Measurements from ENCODE around the gene PITPNC1. TPM values are rescaled to one million over a fixed set of nuclear protein-coding genes. Genes with fewer than 3 reads are reported as not detected.

The PITPNC1 gene
- total RNA-seq, 1 donor from 2014 or later: 5.4 TPM

- DNase-seq (ENCODE audit: low spot score): no peak
- Mint-ChIP-seq H3K9me3 (ENCODE audit: low read depth) (peaks cover 17% of the 10 kb centered on the region), H3K27ac (ENCODE audit: unreplicated experiment) (no peak overlapping the region), H3K4me3 (ENCODE audit: unreplicated experiment) (no peak overlapping the region), H3K27me3 (ENCODE audit: low read depth) (peaks cover 1% of the 10 kb centered on the region), H3K36me3 (ENCODE audit: low read depth) (peaks cover 7% of the 10 kb centered on the region), H3K4me1 (ENCODE audit: low read depth) (no peaks in the 10 kb centered on the region)
- no peak for TF ChIP-seq CTCF (IDR thresholded peaks at IDR 0.05)
Observed at GRCh38 chr17:67459985-67460384, 82.9 kb downstream of the PITPNC1 start.

- Mint-ChIP-seq H3K4me1 (ENCODE audit: low read depth) (no peaks in the 10 kb centered on the region), H3K9me3 (ENCODE audit: low read depth) (peaks cover 17% of the 10 kb centered on the region), H3K36me3 (ENCODE audit: low read depth) (peaks cover 7% of the 10 kb centered on the region), H3K27me3 (ENCODE audit: low read depth) (peaks cover 1% of the 10 kb centered on the region), H3K4me3 (ENCODE audit: unreplicated experiment) (no peak overlapping the region), H3K27ac (ENCODE audit: unreplicated experiment) (no peak overlapping the region)
- no peak for DNase-seq (ENCODE audit: low spot score)
- no peak for TF ChIP-seq CTCF (IDR thresholded peaks at IDR 0.05)
Observed at GRCh38 chr17:67461228-67461780, 84.2 kb downstream of the PITPNC1 start.

GRCh38 chr17:67461876-67462275 lies 84.8 kb downstream of the PITPNC1 start:
- peaks cover 7% of the 10 kb centered on the region for H3K36me3 Mint-ChIP-seq (ENCODE audit: low read depth)
- no peak overlapping the region for H3K4me3 Mint-ChIP-seq (ENCODE audit: unreplicated experiment)
- no peak for TF ChIP-seq CTCF (IDR thresholded peaks at IDR 0.05)
- DNase-seq (ENCODE audit: low spot score): no peak
- H3K27ac Mint-ChIP-seq (ENCODE audit: unreplicated experiment): no peak overlapping the region
- peaks cover 17% of the 10 kb centered on the region for H3K9me3 Mint-ChIP-seq (ENCODE audit: low read depth)
- peaks cover 1% of the 10 kb centered on the region for H3K27me3 Mint-ChIP-seq (ENCODE audit: low read depth)
- H3K4me1 Mint-ChIP-seq (ENCODE audit: low read depth): no peaks in the 10 kb centered on the region

GRCh38 chr17:67466251-67466796 lies 89.2 kb downstream of the PITPNC1 start:
- H3K4me1 Mint-ChIP-seq (ENCODE audit: low read depth): peaks cover 12% of the 10 kb centered on the region
- no peak for DNase-seq (ENCODE audit: low spot score)
- no peaks in the 10 kb centered on the region for H3K9me3 Mint-ChIP-seq (ENCODE audit: low read depth)
- no peak overlapping the region for H3K27ac Mint-ChIP-seq (ENCODE audit: unreplicated experiment)
- peaks cover 1% of the 10 kb centered on the region for H3K27me3 Mint-ChIP-seq (ENCODE audit: low read depth)
- TF ChIP-seq CTCF (IDR thresholded peaks at IDR 0.05): no peak
- no peaks in the 10 kb centered on the region for H3K36me3 Mint-ChIP-seq (ENCODE audit: low read depth)
- no peak overlapping the region for H3K4me3 Mint-ChIP-seq (ENCODE audit: unreplicated experiment)

- Mint-ChIP-seq H3K27ac (ENCODE audit: unreplicated experiment) (no peak overlapping the region), H3K27me3 (ENCODE audit: low read depth) (no peaks in the 10 kb centered on the region), H3K9me3 (ENCODE audit: low read depth) (no peaks in the 10 kb centered on the region), H3K4me1 (ENCODE audit: low read depth) (peaks cover 12% of the 10 kb centered on the region), H3K36me3 (ENCODE audit: low read depth) (peaks cover 3% of the 10 kb centered on the region), H3K4me3 (ENCODE audit: unreplicated experiment) (no peak overlapping the region)
- no peak for DNase-seq (ENCODE audit: low spot score)
- TF ChIP-seq CTCF (IDR thresholded peaks at IDR 0.05): no peak
Observed at GRCh38 chr17:67467500-67468455, 90.7 kb downstream of the PITPNC1 start.
